Endothelial cell of umbilical vein (primary cell): ENCODE measurements around the gene CNIH1. TPM values are rescaled to one million over a fixed set of nuclear protein-coding genes. Genes with fewer than 3 reads are reported as not detected.

ENCODE experiments used
- BruUV-seq: library from RNA; stranded (reverse); fragments of 400-500 nt; replicated peaks from 2 replicates; lab custom pipeline; 2021; lab: Mats Ljungman, UMichigan
- CTCF ChIA-PET: fragments of 300-600, 350-600 bp; sonication (Branson Sonifier 250); formaldehyde crosslinking; loops from one replicate; lab custom pipeline; 2021; ENCODE audit warnings: antibody characterized with exemption, inconsistent platforms; lab: Charles Lee
- POLR2A ChIA-PET: fragments of 300-600, 350-600 bp; sonication (Branson Sonifier 250); formaldehyde crosslinking; loops from one replicate; lab custom pipeline; 2021; ENCODE audit warnings: antibody characterized with exemption, inconsistent platforms; lab: Charles Lee
- DNase-seq: peaks from one replicate; pipeline ENCODE4 v3.0.0-alpha.2; 2011; ENCODE audit warnings: low read depth, low spot score
- FAIRE-seq: peaks from 2 replicates; lab custom pipeline; 2011; peaks lifted over from hg19 to GRCh38; lab: Jason Lieb, UNC
- H2AFZ ChIP-seq: 2 replicates; pipeline ENCODE4 v1.6.0; 2012; ENCODE audit warnings: low read depth, low read length, control low read depth, inconsistent platforms
- H3K27ac ChIP-seq: 2 replicates; pipeline ENCODE4 v1.5.1; 2011; ENCODE audit warnings: low read depth, mild to moderate bottlenecking, control low read depth, low read length, moderate library complexity; ENCODE audit not compliant: insufficient read depth
- H3K27me3 ChIP-seq, 2 experiments: 2 replicates each; pipeline versions ENCODE4 v1.6.0 to v1.6.1; 2011; ENCODE audit warnings: low read length in 2 of 2, mixed read lengths in 1 of 2; ENCODE audit not compliant: control insufficient read depth in 2 of 2, insufficient read depth in 2 of 2
- H3K36me3 ChIP-seq, 2 experiments: 2 replicates in 1 of 2; 3 replicates in 1 of 2; pipeline ENCODE4 v1.5.1; 2011; ENCODE audit warnings: low read length in 2 of 2, mild to moderate bottlenecking in 1 of 2, moderate library complexity in 1 of 2; ENCODE audit not compliant: control insufficient read depth in 2 of 2, insufficient read depth in 2 of 2; ENCODE audit errors: extremely low read depth in 1 of 2
- H3K4me1 ChIP-seq: 3 replicates; pipeline ENCODE4 v1.5.1; 2011; ENCODE audit warnings: mild to moderate bottlenecking, low read length; ENCODE audit not compliant: control insufficient read depth, insufficient read depth; ENCODE audit errors: extremely low read depth
- H3K4me2 ChIP-seq: 2 replicates; pipeline ENCODE4 v1.6.1; 2011; ENCODE audit warnings: low read length, control low read depth, mixed read lengths; ENCODE audit not compliant: insufficient read depth
- H3K4me3 ChIP-seq, 3 experiments: fragments of 200-600 bp in 1 of 3; sonication (generic), shearing (Covaris generic) in 1 of 3; replicated peaks in 1 of 3; 2 replicates each; pipeline ENCODE4 v1.5.1; 2011 to 2016; ENCODE audit warnings: control low read depth in 3 of 3, low read length in 3 of 3, mild to moderate bottlenecking in 2 of 3, inconsistent platforms in 1 of 3, low read depth in 1 of 3, moderate library complexity in 1 of 3; ENCODE audit not compliant: insufficient read depth in 1 of 3
- H3K79me2 ChIP-seq: 2 replicates; pipeline ENCODE4 v1.6.0; 2012; ENCODE audit warnings: low read length, inconsistent platforms; ENCODE audit not compliant: control insufficient read depth, insufficient read depth
- H3K9ac ChIP-seq: replicated peaks from 2 replicates; pipeline ENCODE3; 2011; ENCODE audit warnings: low read length, control low read depth; ENCODE audit not compliant: insufficient read depth; ENCODE audit errors: extremely low read depth
- H3K9me1 ChIP-seq: replicated peaks from 3 replicates; pipeline ENCODE4 v1.6.0; 2011; ENCODE audit warnings: mild to moderate bottlenecking, low read length; ENCODE audit not compliant: control insufficient read depth, insufficient read depth; ENCODE audit errors: extremely low read depth
- H3K9me3 ChIP-seq: replicated peaks from 2 replicates; pipeline ENCODE4 v1.5.1; 2012; ENCODE audit warnings: low read length, inconsistent platforms; ENCODE audit not compliant: control insufficient read depth, insufficient read depth
- H4K20me1 ChIP-seq: replicated peaks from 2 replicates; pipeline ENCODE3; 2011; ENCODE audit warnings: mild to moderate bottlenecking, low read length; ENCODE audit not compliant: control insufficient read depth, insufficient read depth; ENCODE audit errors: extremely low read depth
- EZH2 ChIP-seq: IDR thresholded peaks from 2 replicates; pipeline ENCODE4 v1.6.1; 2012; ENCODE audit warnings: borderline replicate concordance, low read depth, mild to moderate bottlenecking, moderate library complexity, low read length, inconsistent platforms; ENCODE audit not compliant: severe bottlenecking
- FOS ChIP-seq: IDR thresholded peaks from 2 replicates; pipeline ENCODE4 v1.6.1; 2011; ENCODE audit warnings: mild to moderate bottlenecking, low read length, moderate library complexity, borderline replicate concordance; ENCODE audit not compliant: insufficient read depth
- GATA2 ChIP-seq: IDR thresholded peaks from 2 replicates; pipeline ENCODE4 v1.7.0; 2011; ENCODE audit warnings: low read depth, mild to moderate bottlenecking, moderate library complexity, mixed read lengths, low read length; ENCODE audit not compliant: insufficient read length, insufficient read depth
- JUN ChIP-seq: IDR thresholded peaks from 2 replicates; pipeline ENCODE4 v1.6.1; 2011; ENCODE audit warnings: borderline replicate concordance, low read depth; ENCODE audit not compliant: insufficient read length, insufficient read depth
- MYC ChIP-seq: IDR thresholded peaks from one replicate; pipeline ENCODE4 v1.6.1; 2011; ENCODE audit warnings: mild to moderate bottlenecking, low read depth, low read length
- POLR2A ChIP-seq: IDR thresholded peaks from 2 replicates; pipeline ENCODE4 v1.6.1; 2012; ENCODE audit warnings: low read depth, mild to moderate bottlenecking, control low read depth, low read length
- POLR2AphosphoS5 ChIP-seq: IDR thresholded peaks from 2 replicates; pipeline ENCODE4 v1.6.1; 2012; ENCODE audit warnings: low read depth, mild to moderate bottlenecking, control low read depth, low read length, moderate library complexity; ENCODE audit not compliant: insufficient read depth
- dilution Hi-C: fragments of 300-500 bp; cut with MboI; formaldehyde crosslinking; loops from one replicate; pipeline ENCODE4 v1.15.0; 2019; ENCODE audit warnings: low sequenced_read_pairs; ENCODE audit not compliant: extremely low pct_ligation_motif_present
- intact Hi-C: fragments of 100-400 bp; cut with micrococcal nuclease; formaldehyde crosslinking; loops from one replicate; pipeline ENCODE4 v1.10.0; 2022
- polyA plus RNA-seq, 4 experiments: library from polyadenylated mRNA; depleted of rRNA in 3 of 4; stranded (reverse) in 3 of 4; unstranded in 1 of 4; fragments of >200 nt; gene quantifications; 2 replicates each; pipeline versions ENCODE4 v1.2.1 to v1.2.3, GENCODE V29; 2011 to 2012; ENCODE audit warnings: missing spikeins in 1 of 4
- total RNA-seq: library from RNA; stranded (reverse); gene quantifications from 2 replicates; pipeline ENCODE4 v1.2.3, GENCODE V29; 2021
- TF ChIP-seq, protein P1 (sequence below): IDR thresholded peaks from 2 replicates; pipeline ENCODE4 v1.6.1; 2011; ENCODE audit not compliant: insufficient read depth, insufficient read length

The CNIH1 gene
- total and polyA plus RNA-seq, 2 donors (not counting 3 experiments of a cell fraction or from before 2014, with no cell fraction given) = 125 to 328 TPM

DNA sequence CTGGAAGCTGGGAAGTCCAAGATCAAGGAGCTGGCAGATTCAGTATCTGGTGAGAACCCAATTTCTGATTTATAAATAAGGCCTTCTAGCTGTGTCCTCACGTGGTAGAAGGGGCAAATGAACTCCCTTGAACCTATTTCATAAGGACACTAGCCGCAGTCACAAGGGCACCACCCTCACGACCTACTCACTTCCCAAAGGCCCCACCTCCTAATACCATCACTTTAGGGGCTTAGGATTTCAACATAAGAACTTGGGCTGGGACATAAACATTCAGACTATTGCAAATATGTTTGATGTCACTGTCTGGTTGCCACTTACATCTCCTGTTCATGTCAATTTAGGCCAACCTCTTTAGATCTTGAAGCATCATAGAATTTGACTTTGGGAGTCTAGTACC lies 10.8 kb upstream of the CNIH1 start:
- CTCF ChIA-PET = no interaction called here

DNA sequence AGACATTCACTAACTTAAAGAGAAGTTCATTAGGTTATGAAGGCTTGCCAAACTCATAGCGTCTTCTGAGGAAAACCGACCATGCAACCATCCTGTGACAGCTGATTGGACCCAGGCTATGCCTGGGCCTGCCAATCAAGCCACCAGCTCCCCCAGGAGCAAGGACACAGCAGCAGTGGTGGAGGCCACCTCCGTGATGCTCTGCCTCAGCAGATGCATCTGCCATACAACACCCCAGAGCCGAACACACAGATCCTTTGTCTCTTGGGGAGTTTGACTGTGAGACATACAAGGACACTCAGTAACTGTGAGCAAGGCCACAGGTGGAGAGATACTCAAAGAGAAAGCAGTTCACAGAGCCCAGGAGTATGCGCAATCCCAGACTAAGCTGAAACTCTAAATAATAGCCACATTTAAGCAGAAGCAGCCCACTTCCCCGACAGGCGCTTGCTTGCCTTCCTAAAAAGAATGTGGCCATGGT lies 10.0 kb upstream of the CNIH1 start:
- Histone ChIP-seq H3K27me3 (peaks cover 26 to 42% of the 10 kb centered on the region in 2 experiments), H3K9me3 (no peaks in the 10 kb centered on the region), H4K20me1 (no peaks in the 10 kb centered on the region), H3K4me2 (no peak overlapping the region), H3K27ac (no peak overlapping the region), H2AFZ (no peak overlapping the region), H3K4me3 (no peak overlapping the region), H3K9me1 (no peaks in the 10 kb centered on the region), H3K79me2 (no peaks in the 10 kb centered on the region), H3K9ac (no peak overlapping the region), H3K4me1 (no peaks in the 10 kb centered on the region), H3K36me3 (no peaks in the 10 kb centered on the region)
- intact Hi-C loops (no loop called here), dilution Hi-C loops (no loop called here)
- BruUV-seq = no TSS peak
- CTCF ChIA-PET = no interaction called here
- TF ChIP-seq POLR2AphosphoS5 = no peak
- TF ChIP-seq POLR2A = no peak
- TF ChIP-seq, protein P1, sequence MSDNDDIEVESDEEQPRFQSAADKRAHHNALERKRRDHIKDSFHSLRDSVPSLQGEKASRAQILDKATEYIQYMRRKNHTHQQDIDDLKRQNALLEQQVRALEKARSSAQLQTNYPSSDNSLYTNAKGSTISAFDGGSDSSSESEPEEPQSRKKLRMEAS = no peak
- TF ChIP-seq JUN = no peak
- TF ChIP-seq MYC = no peak
- no peak for TF ChIP-seq FOS
- no peak for TF ChIP-seq GATA2
- no peak for TF ChIP-seq EZH2
- FAIRE-seq = no peak
- POLR2A ChIA-PET = no interaction called here
- no peak for DNase-seq

More for the DNA sequence above, 10.8 kb upstream of the CNIH1 start:
- no peak overlapping the region for H3K4me2 ChIP-seq
- FAIRE-seq (no peak), DNase-seq (no peak)
- no peak overlapping the region for H3K4me3 ChIP-seq
- dilution Hi-C loops = no loop called here
- H3K79me2 ChIP-seq = no peaks in the 10 kb centered on the region
- H3K36me3 ChIP-seq = no peaks in the 10 kb centered on the region
- BruUV-seq = no TSS peak
- POLR2A ChIA-PET = no interaction called here
- H4K20me1 ChIP-seq = no peaks in the 10 kb centered on the region
- peaks cover 18 to 34% of the 10 kb centered on the region in 2 experiments for H3K27me3 ChIP-seq
- H3K9me3 ChIP-seq = no peaks in the 10 kb centered on the region
- H3K4me1 ChIP-seq = no peaks in the 10 kb centered on the region
- intact Hi-C loops = no loop called here
- no peaks in the 10 kb centered on the region for H3K9me1 ChIP-seq
- no peak overlapping the region for H2AFZ ChIP-seq
- no peak for TF ChIP-seq MYC
- TF ChIP-seq FOS = no peak
- TF ChIP-seq, protein P1 = no peak
- no peak for TF ChIP-seq POLR2AphosphoS5
- TF ChIP-seq JUN = no peak
- no peak for TF ChIP-seq EZH2
- no peak for TF ChIP-seq GATA2
- H3K9ac ChIP-seq = no peak overlapping the region
- no peak overlapping the region for H3K27ac ChIP-seq
